ENCODE results near the gene SLC16A5.

The SLC16A5 gene

DNA sequence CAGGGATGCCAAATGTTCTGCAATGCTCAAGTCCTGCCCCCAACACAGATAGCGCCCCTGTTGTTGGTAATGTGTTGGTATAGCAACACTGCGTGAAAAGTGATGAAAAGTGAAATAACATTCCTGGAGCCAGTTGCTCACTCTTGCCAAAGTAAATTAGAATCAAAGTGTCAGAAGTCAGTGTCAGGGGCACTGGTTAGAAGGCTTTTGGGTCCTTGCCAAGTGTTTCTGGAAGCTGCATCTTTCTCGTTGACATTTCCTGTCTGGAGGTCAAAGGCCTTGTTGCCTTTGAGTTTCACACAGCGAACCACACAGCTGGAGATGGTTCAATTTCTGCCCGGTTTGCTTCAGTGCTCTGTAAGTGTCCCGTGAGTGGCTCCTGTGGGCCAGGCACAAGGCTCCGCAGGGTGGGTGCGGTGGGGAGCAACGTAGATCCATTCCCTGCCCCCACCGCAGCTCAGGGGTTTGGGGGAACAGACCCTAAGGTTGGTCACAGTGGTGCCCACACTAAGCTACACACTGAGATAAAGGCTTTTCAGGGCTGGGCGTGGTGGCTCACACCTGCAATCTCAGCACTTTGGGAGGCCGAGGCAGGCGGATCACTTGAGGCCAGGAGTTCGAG is 3.6 kb upstream of the SLC16A5 start:
- DNase-seq (ENCODE audit: low read depth in 4 of 4, low spot score in 1 of 4): no peak

DNA sequence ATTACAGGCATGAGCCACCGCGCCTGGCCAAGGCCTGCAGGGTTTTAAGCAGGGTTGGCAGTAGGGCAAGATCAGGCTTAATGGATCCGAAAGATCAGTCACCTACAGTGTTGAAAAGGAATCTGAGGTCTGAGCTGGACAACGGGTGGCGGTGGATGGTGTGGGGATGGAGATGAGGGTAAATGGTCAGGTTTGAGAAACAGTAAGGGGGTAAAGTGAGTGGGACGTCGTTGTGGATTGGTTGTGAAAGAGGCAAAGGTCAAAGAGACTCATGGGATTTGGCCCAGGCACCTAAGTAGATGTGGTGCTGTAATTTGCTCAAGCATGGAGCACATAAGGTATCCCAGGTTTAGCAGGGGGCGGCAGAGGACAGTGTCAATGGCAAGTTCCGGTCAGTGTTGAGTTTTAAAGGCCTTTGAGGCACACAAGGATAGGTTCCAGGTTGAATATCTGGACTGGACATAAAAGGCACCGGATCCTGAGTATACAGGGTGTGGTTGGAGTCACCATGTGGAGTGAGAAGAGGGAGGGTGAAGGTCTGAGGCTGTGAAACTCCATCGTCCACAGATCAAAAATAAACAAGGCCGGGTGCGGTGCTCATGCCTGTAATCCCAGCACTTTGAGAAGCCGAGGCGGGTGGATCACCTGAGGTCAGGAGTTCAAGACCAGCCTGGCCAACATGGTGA is 1.1 kb upstream of the SLC16A5 start:
- DNase-seq (ENCODE audit: low read depth in 4 of 4, low spot score in 1 of 4): no peak

DNA sequence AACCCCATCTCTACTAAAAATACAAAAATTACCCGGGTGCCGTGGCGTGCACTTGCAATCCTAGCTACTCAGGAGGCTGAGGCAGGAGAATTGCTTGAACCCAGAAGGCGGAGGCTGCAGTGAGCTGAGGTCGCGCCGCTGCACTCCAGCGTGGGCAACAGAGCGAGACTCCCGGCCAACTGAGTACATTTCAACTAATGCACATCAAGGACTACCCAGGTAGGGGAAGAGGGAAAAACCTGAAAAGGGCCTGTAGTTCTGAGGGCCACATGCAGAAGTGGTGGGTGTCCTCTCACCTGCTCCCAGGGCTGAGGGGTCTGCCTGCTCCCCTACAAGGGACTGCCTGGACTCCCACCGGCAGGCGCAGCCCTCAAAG is 584 bp upstream of the SLC16A5 start:
- no peak for DNase-seq (ENCODE audit: low read depth in 4 of 4, low spot score in 1 of 4)

DNA sequence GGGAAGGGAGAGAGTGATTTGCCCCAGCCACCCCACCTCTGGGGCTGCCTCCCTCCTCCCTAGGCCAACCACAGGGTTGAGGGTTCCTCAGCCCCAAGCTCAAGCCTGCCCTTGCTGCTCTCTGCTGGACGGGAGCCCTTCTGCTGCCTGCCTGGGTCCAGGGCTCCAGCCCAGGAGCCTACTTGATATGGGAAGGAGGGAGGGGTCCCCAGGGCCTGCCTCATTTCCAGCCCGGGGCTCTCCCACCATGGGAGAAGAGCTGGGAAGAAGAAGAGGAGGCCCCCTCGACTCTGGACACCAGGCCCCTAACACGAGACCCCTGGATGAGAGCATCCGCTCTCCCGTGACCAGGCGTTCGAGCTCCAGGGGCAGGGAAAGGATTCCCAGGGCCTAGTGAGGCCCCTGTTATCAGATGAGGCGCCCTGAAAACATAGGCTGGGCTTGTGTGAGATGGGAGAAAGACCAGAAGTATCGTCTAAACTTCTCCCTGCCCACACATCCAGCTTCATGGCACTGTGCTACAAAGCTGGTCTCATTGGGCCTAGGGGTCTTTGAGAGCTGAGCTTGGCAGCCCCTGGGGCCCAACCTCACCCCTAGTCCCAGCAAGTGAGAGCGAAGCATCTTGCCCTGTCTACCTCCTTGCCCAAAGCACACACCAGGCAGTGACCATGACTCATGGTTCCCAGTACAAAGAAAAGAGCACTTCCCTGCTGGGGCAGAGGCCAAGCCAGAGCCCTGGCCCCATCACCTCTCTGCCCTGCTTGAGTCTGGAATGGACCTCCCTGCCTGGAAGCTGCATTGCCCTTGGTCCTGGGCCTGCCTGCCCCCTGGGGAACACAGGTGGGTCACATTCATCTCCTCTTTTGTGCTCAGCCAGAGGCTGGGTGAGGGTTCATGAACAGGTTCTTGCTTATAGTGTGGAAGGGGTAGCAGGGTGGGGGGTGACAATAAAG is 987 bp downstream of the SLC16A5 start:
- no peak for DNase-seq (ENCODE audit: low read depth in 4 of 4, low spot score in 1 of 4)

DNA sequence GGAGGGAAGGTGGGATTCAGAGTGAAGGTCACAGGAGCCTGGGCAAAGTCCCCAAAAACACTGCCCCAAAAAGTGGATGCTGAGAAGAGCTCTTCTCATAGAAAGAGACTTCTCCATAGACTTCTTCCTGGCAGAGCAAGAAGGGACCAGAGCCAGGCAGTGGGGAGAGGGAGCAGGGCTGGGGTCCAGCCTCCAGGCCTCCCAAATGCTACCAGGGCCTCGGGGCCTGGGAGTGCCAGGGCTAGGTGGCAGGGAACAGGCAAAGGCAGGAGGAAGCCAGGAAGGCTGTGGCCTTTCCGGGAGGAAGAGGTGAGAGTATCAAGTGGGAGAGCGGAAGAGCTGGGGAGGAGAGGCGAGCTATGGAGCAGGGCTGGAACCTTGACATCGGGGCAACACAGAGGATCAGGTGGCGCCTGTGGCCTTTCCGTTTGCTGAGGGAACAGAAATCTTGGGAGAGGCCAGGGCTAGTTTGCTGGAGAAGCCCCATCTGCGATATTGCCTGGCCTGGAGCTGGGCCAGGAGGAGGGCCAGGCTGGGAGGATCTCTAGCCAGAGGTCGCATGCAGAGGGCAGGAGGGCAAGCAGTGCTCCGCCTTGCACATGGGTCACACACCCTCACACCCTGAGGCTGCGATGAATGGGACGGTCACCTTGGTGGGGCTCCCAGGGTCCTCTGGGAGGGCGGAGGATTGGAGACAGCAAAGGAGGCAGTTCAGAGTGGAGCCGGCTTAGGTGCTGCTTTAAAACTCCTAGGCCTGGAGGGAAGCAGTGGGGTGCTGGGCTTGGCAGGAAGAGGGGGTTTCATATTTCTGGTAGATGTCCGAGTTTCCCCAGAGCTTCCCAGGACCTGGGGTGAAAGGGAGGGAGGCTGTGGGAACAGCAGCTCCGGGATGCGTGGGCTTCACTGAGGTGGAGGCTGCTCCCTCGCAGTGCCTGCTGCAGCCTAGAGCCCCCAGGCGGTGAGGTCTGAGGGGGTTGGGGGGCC is 3.4 kb downstream of the SLC16A5 start:
- DNase-seq (ENCODE audit: low read depth in 4 of 4, low spot score in 1 of 4): no peak

DNA sequence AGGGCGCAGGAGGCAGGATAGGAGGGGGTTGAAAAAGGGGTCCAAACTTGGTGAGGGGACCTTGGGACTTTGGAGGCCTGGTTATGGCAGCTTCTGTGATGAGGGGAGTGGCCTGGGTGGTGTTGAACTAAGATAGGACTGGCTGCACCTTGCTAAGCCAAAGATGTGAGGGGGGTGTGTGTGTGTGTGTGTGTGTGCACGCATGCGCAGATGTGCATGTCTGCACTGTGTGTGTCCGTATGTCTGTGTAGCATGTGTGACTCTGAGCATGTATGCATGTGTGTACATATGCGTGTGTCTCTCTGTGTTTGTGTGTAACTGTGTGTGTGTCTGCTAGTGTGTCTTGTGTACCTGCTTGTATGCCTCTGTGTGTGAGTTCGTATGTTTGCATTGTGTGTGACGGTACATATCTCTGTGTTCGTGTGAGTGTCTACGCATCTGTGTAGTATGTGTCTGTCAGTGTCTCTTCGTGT is 4.1 kb downstream of the SLC16A5 start:
- no peak for DNase-seq (ENCODE audit: low read depth in 4 of 4, low spot score in 1 of 4)

DNA sequence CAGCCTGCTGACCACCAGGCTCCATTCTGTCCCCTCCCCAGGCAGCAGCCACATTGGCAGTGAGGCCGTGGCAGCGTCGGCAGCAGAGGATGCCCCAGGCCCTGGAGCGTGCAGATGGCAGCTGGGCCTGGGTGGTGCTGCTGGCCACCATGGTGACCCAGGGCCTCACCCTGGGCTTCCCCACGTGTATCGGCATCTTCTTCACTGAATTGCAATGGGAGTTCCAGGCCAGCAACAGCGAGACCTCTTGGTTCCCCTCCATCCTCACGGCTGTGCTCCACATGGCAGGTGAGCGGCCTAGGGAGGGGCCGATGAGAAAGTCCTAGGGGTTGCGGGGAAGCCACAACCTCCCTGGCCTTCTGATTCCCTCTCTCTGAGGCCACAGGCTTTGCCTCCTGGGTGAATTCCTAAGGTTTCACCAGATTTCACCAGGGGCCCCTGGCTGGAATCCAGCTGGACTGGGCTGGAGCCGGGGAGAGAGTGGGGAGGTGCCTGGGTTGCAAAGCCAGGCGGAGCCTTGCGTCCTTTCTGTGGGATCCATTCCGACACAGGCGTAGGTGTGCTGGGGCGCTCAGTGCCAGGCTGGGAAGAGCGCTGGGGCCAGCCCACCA is 5.9 kb downstream of the SLC16A5 start:
- DNase-seq (ENCODE audit: low read depth in 4 of 4, low spot score in 1 of 4): no peak

DNA sequence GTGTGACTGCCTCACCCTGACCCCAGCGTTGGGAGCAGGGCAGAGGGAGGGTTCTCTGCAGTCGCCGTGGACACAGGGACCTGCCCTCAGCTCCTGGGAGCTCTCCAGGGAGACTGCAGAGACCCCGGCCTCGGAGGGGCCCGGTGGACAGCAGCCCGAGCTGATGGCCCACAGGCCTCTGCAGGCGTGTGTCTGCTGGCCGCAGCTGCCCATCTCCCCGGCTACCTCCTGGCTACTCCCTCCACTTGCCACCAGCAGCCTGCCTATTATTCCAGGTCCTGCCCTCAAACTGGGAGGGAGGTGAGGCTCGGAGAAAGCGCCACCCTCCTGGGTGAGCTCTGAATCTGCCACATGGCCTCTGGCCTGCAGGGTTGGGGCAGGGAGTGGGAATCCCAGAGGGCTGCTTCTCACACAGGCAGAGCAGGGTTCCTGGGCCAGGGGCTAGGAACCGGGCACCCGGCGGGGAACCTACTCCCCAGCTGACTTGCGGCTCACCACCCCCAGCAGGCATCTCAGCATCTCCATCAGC is 7.2 kb downstream of the SLC16A5 start:
- DNase-seq (ENCODE audit: low read depth in 4 of 4, low spot score in 1 of 4): no peak

DNA sequence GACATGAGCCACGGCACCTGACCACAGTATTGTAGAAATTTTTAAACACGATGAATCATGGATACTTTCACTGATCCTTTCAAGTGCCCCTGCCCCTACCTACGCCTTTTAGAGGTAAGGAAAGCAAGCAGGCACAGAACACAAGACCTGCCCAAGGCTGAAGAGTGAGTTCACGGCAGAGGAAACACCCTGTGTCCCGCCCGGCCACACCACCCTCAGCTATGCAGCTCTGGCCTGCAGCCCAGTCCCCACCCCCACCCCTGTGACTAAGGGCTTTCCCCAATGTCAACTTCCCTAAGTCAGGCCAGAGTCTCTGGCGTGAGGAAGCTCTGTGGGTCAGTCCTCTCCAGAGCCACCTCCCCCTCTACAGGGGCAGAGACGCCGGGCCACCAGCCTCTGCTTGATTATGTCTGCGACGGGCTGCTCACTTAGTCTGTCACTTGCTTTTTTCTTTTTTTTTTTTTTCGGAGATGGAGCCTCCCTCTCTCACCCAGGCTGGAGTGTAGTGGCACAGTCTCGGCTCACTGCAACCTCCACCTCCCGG is 8.4 kb downstream of the SLC16A5 start:
- DNase-seq (ENCODE audit: low read depth in 4 of 4, low spot score in 1 of 4): no peak

DNA sequence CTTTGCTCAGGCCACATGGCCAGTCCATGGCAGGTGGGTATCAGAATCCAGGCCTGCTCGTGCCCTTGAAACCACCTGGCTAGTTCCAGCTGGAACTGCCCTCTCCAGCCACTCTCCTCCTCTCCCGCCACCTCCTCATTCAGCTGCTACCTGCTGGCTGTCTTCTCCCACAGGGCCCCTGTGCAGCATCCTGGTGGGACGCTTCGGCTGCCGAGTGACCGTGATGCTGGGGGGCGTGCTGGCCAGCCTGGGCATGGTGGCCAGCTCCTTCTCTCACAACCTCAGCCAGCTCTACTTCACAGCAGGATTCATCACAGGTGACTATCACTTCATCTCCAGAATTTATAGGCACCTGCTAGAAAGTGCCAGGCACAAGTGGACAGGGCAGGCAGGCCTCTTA is 10.1 kb downstream of the SLC16A5 start:
- DNase-seq (ENCODE audit: low read depth in 4 of 4, low spot score in 1 of 4): no peak

DNA sequence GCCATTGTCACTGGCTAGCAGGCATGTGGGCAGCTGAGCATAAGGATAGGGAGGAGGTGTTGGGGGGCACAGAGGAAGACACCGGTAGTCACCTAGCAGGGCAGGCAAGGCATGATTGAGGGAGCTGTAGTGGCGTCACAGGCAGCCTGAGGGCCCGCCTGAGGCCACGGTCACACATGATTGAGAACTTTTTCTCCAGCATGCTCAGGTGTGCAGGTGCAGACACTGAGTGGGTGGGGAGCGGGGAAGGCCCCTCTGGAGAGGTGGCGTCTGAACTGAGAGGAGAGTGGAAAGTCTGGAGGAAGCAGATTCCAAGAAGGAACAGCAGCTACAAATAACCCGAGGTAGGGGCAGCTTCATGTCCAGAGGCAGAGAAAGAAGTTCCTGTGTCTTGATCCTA is 11.1 kb downstream of the SLC16A5 start:
- no peak for DNase-seq (ENCODE audit: low read depth in 4 of 4, low spot score in 1 of 4)

DNA sequence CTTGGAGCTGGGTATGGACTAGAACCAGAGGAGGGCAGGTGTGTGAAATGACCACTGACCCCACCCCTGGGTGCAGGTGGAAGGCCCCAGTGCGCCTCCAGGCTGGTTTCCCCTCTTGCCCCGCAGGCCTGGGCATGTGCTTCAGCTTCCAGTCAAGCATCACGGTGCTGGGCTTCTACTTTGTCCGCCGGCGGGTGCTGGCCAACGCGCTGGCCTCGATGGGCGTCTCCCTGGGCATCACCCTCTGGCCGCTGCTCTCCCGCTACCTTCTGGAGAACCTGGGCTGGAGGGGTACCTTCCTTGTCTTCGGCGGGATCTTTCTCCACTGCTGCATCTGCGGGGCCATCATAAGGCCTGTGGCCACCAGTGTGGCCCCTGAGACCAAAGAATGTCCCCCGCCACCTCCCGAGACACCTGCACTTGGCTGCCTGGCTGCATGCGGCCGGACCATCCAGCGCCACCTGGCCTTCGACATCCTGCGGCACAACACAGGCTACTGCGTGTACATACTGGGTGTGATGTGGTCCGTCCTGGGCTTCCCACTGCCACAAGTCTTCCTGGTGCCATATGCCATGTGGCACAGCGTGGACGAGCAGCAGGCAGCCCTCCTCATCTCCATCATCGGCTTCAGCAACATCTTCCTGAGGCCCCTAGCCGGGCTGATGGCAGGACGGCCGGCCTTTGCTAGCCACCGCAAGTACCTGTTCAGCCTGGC is 12.3 kb downstream of the SLC16A5 start:
- no peak for DNase-seq (ENCODE audit: low read depth in 4 of 4, low spot score in 1 of 4)

DNA sequence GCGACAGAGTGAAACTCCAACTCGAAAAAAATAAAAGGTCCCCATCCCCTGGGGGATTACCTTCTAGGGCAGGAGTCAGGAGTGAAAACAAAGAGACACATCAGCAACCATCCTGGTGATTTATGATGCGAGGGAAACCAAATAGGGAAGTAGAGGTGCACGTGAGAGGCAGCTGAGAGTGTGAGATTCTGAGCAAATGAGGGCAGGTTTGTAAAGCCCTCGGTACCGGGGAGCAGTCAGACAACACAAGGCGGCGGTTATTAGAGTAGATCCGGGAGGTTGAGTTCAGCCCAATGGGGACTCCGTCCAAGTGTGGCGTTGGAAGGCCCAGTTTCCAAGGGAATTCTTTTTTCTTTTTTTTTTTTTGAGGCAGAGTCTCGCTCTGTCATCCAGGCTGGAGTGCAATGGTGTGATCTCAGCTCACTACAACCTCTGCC is 14.6 kb downstream of the SLC16A5 start:
- no peak for DNase-seq (ENCODE audit: low read depth in 4 of 4, low spot score in 1 of 4)

DNA sequence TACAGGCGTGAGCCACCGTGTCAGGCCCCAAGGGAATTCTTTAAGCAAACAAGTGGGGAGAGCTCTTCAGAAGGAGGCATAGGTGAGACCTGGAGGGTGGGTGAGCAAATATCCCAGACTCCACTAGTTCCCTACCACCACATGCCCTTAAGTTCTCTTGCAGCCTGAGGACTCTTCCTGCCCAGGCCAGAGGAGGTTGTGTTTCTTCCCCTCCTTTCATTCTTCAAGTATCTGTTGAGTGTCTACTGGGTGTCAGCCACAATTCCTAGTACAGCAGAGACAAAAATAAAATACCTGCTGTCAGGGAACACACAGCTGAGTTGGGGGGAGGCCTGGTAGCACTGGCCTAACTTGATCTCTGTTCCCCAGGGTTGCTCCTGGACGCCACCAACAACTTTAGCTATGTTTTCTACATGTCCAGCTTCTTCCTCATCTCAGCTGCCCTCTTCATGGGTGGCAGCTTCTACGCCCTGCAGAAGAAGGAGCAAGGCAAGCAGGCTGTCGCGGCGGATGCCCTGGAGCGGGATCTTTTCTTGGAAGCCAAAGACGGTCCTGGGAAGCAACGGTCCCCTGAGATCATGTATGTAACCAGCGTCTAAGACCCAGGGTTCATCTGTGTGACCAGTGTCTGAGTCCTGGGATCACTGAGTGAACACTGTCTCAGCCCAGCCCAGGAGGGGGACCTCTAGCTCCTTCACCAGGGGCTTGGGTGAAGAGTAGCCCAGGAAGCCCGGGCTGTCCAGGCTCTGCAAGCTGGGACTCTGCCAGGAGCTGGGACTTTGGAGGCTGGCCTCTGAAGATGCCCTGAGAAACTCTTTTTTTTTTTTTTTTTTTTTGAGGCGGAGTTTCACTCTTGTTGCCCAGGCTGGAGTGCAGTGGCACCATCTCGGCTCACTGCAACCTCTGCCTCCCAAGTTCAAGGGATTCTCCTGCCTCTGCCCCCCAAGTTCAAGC is 16.1 kb downstream of the SLC16A5 start:
- no peak for DNase-seq (ENCODE audit: low read depth in 4 of 4, low spot score in 1 of 4)

DNA sequence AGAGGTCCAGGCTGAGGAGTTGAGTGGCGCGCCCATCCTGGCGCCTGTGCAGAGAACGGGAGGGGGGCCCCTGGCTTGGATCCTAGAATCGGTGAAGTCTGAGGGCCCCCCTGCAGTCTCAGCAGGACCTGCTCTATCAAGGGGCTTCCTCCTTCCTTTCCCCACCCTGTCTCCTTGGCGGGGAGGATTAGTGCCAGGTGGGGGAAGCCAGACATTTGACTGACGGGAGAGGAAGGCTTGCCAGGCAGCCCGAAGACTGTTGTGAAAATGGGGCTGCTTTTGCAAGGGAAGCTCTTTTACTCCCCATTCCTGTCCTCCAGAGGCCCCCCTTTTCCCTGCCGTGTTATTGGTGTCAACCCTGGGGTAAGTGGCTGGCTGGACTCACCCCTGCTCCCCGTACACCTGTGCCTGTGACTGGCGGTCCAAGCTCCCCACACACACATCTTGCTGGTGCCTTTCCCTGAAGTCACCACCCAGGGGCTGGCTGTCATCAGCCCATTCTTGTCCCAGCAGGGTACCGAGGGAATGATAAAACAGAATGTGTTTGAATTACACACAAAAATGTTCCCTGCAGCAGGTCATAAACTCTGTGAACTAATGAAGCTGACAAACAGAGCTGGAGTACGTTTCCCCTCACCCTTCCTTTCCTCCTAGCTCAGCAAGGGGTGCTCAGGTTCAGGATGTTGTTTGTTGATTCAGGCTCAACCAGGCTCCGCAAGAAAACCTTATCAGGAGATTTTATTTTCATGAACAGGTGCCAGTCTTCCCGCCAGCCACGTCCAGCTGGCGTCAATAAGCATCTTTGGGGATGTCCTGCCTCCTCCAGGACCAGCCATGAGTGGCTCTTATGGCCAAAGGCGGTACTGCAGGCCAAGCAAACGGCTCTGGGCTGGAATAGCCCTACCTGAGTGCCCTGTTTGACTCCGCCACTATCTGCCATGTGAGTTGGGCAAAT is 17.6 kb downstream of the SLC16A5 start:
- no peak for DNase-seq (ENCODE audit: low read depth in 4 of 4, low spot score in 1 of 4)

DNA sequence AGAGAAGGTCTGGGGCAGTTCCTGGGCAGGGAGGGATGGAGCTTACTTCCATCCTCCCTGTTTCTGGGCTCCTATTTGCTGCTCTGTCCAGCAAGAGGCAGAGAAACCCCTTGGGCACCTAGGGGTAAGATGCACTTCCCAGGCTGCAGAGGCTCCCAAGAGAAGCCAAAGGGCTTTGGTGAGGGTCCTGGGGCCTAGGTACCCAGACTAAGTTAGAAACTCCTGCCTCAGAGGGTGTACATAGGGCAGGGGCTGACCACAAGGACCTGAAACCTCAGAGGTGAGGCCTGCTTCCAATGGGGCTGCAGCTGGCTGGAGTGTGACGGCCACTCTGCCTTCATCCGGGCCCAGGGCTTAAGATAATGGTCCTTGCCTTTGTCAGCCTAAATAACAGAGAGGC is 20.4 kb downstream of the SLC16A5 start:
- DNase-seq (ENCODE audit: low read depth in 4 of 4, low spot score in 1 of 4): no peak

DNA sequence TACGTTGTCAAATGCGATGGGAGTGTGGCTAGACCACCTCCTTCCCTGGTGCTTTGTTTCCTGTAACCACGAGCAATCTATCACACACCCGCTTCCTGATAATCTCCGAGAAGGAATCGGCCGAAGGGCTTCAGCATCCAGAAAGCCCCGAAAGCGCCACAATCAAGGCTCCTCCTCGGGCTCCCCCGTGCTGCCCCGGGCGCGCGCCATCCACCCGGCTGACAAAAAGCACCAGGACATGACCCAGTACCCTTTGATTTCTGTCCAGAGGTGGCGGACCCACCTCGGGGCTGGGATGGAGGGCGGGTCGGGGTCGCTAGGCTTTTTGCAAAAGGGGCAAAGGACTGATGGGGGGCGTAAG is 21.3 kb downstream of the SLC16A5 start:
- no peak for DNase-seq (ENCODE audit: low read depth in 4 of 4, low spot score in 1 of 4)
